K562 (cell line): ENCODE results near the gene ADM. TPM values are rescaled to one million over a fixed set of nuclear protein-coding genes. Genes with fewer than 3 reads are reported as not detected.

ENCODE experiments used
- DDX20 ChIP-seq: fragments of 450-650 bp; IDR thresholded peaks from 2 replicates; pipeline ENCODE4 v1.6.1; 2016; ENCODE audit warnings: missing genetic modification characterization, low read depth, mild to moderate bottlenecking, missing compliant biosample characterization, moderate library complexity
- FOXJ3 ChIP-seq: sonication (generic); formaldehyde crosslinking; IDR thresholded peaks from 2 replicates; pipeline ENCODE4 v1.4.0; 2020; ENCODE audit warnings: mild to moderate bottlenecking, missing genetic modification reagents
- GABPB1 ChIP-seq: sonication (generic); formaldehyde crosslinking; IDR thresholded peaks from 2 replicates; pipeline ENCODE4 v1.8.0; 2022; ENCODE audit warnings: mild to moderate bottlenecking, missing genetic modification reagents
- HNRNPLL ChIP-seq: fragments of 200-400 bp; formaldehyde crosslinking; IDR thresholded peaks from 2 replicates; pipeline ENCODE4 v1.6.1; 2017; ENCODE audit warnings: low read length, low read depth, mild to moderate bottlenecking; ENCODE audit not compliant: poor library complexity, severe bottlenecking
- KLF16 ChIP-seq: IDR thresholded peaks from 2 replicates; pipeline ENCODE4 v1.6.1; 2016; ENCODE audit warnings: antibody characterized with exemption
- RBBP5 ChIP-seq: fragments of 200-600 bp; sonication (generic); IDR thresholded peaks from 2 replicates; pipeline ENCODE4 v1.6.1; 2012; ENCODE audit warnings: borderline replicate concordance, mild to moderate bottlenecking, low read length, control low read depth, inconsistent platforms; ENCODE audit not compliant: insufficient read depth, poor library complexity, severe bottlenecking
- TCF7L2 ChIP-seq: fragments of 150-350 bp; IDR thresholded peaks from 2 replicates; pipeline ENCODE4 v1.6.1; 2016; ENCODE audit warnings: low read depth, mild to moderate bottlenecking, low read length, moderate library complexity
- ZFP1 ChIP-seq: fragments of 450-650 bp; formaldehyde crosslinking; IDR thresholded peaks from 2 replicates; pipeline ENCODE4 v1.4.0; 2020; ENCODE audit warnings: mild to moderate bottlenecking, mixed read lengths
- ZMIZ1 ChIP-seq, 2 experiments: fragments of 150-350 bp in 1 of 2; IDR thresholded peaks; 2 replicates each; pipeline ENCODE4 v1.6.1; 2012 to 2016; ENCODE audit warnings: low read depth in 2 of 2, low read length in 2 of 2, mild to moderate bottlenecking in 1 of 2, moderate library complexity in 1 of 2
- ZNF318 ChIP-seq, 2 experiments: fragments of 450-650 bp; IDR thresholded peaks; 2 replicates each; pipeline ENCODE4 v1.6.1; 2016; ENCODE audit warnings: mild to moderate bottlenecking in 2 of 2, borderline replicate concordance in 1 of 2, low read depth in 1 of 2, moderate library complexity in 1 of 2
- polyA plus RNA-seq, 8 experiments: library from polyadenylated mRNA; depleted of rRNA in 4 of 8; stranded (reverse) in 5 of 8; unstranded in 3 of 8; fragments of >200 nt; fragmentation: Nextera tagmentation in 2 of 8; fragmentation: Illumina TruSeq in 1 of 8; extraction: Ambion mirVana in 2 of 8; extraction: Trizol in 1 of 8; gene quantifications; 2 replicates each; pipeline versions ENCODE4 v1.2.1 to v1.2.3, GENCODE V29; 2011 to 2014; ENCODE audit warnings: inconsistent platforms in 1 of 8, missing spikeins in 1 of 8
- total RNA-seq, 7 experiments: library from RNA; depleted of rRNA in 6 of 7; stranded (reverse); fragments of >200 nt in 6 of 7; fragmentation: Illumina TruSeq in 2 of 7; extraction: Trizol in 2 of 7; gene quantifications; 2 replicates each; pipeline versions ENCODE4 v1.2.1 to v1.2.3, GENCODE V29; 2011 to 2021; ENCODE audit warnings: low replicate concordance in 1 of 7
- TF ChIP-seq, protein P1 (sequence below): sonication (generic); formaldehyde crosslinking; IDR thresholded peaks from 2 replicates; pipeline ENCODE4 v1.8.1; 2022; ENCODE audit warnings: missing genetic modification reagents

The ADM gene
- total and polyA plus RNA-seq, 9 of the 15 experiments (the other 6 are each of a cell fraction or from before 2014, with no cell fraction given), result 0.23 to 0.49 (median 0.32) TPM; not detected in 6

DNA sequence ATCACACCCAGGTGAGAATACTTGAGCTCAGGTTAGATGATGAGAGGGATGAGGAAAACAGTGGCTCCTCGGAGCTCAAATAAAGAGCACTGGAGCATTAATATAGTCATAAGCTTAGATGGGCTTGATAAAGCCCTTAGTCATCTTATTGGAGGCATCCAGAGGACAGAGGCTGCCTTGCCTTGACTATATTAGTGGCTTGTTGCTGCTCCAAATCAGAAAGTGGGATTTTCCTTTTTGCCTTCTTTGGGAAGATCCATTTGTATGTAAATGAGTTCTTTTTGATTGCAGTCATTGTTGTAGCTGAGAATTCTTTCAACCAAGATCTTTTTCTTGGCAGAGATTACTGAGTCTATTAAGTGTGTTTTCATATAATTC, 18.9 kb downstream of the ADM start (continued):
- TF ChIP-seq ZNF318 (IDR thresholded peaks at IDR 0.05; ENCODE audit: borderline replicate concordance in 1 of 2, low read depth in 1 of 2) (no peak), ZMIZ1 (IDR thresholded peaks at IDR 0.05; ENCODE audit: low read depth in 2 of 2, low read length in 2 of 2) (no peak), ZFP1 (CRISPR knock-in tag) (no peak), FOXJ3 (CRISPR knock-in tag) (no peak), RBBP5 (no peak), DDX20 (tag) (no peak), GABPB1 (CRISPR knock-in tag) (no peak), HNRNPLL (no peak), TCF7L2 (no peak), KLF16 (no peak)
- TF ChIP-seq, protein P1, sequence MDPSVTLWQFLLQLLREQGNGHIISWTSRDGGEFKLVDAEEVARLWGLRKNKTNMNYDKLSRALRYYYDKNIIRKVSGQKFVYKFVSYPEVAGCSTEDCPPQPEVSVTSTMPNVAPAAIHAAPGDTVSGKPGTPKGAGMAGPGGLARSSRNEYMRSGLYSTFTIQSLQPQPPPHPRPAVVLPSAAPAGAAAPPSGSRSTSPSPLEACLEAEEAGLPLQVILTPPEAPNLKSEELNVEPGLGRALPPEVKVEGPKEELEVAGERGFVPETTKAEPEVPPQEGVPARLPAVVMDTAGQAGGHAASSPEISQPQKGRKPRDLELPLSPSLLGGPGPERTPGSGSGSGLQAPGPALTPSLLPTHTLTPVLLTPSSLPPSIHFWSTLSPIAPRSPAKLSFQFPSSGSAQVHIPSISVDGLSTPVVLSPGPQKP (CRISPR knock-in tag), result no peak
